SK-N-SH (cell line): ENCODE results near the gene C1QTNF3. TPM values are rescaled to one million over a fixed set of nuclear protein-coding genes. Genes with fewer than 3 reads are reported as not detected.

Experiments used
- CTCF ChIA-PET: fragments of 300-600, 350-600 bp; formaldehyde crosslinking; extraction: SDS; loops from one replicate; lab custom pipeline; 2021; lab: Yijun Ruan, JAX
- POLR2A ChIA-PET: fragments of 350-600 bp; sonication (Branson Sonifier 250); formaldehyde crosslinking; extraction: SDS; loops from one replicate; lab custom pipeline; 2020; ENCODE audit warnings: antibody characterized with exemption, inconsistent platforms; lab: Yijun Ruan, JAX
- DNase-seq: peaks from one replicate; pipeline ENCODE4 v3.0.0; 2012
- H2AFZ ChIP-seq: fragments of 200-600 bp; sonication (generic); 2 replicates; pipeline ENCODE4 v1.8.1; 2016; ENCODE audit warnings: antibody characterized with exemption, mild to moderate bottlenecking, low read depth
- H3F3A ChIP-seq: fragments of 200-600 bp; sonication (generic); replicated peaks from 2 replicates; pipeline ENCODE3; 2016; ENCODE audit warnings: antibody characterized with exemption, mild to moderate bottlenecking; ENCODE audit not compliant: insufficient read depth
- H3K27ac ChIP-seq, 2 experiments: fragments of 200-500 bp in 1 of 2; fragments of 200-600 bp in 1 of 2; sonication (Bioruptor generic) in 1 of 2; sonication (generic), shearing (Covaris generic) in 1 of 2; 2 replicates each; pipeline versions ENCODE4 v1.5.1 to v1.6.1; 2014 to 2016; ENCODE audit warnings: low read depth in 2 of 2, inconsistent platforms in 1 of 2, low read length in 1 of 2, mild to moderate bottlenecking in 1 of 2, mixed read lengths in 1 of 2
- H3K27me3 ChIP-seq: fragments of 200-600 bp; sonication (generic), shearing (Covaris generic); 2 replicates; pipeline ENCODE4 v1.6.1; 2016; ENCODE audit warnings: mixed run types; ENCODE audit not compliant: insufficient read depth
- H3K36me3 ChIP-seq, 2 experiments: fragments of 200-500 bp in 1 of 2; fragments of 200-600 bp in 1 of 2; sonication (Bioruptor generic) in 1 of 2; sonication (generic) in 1 of 2; replicated peaks in 1 of 2; 2 replicates each; pipeline versions ENCODE3 to v1.5.1; 2014 to 2016; ENCODE audit warnings: low read length in 1 of 2, mild to moderate bottlenecking in 1 of 2; ENCODE audit not compliant: insufficient read depth in 2 of 2, control insufficient read depth in 1 of 2
- H3K4me1 ChIP-seq, 2 experiments: fragments of 200-500 bp in 1 of 2; fragments of 200-600 bp in 1 of 2; sonication (Bioruptor generic) in 1 of 2; sonication (generic), shearing (Covaris generic) in 1 of 2; 2 replicates each; pipeline versions ENCODE4 v1.5.1 to v1.6.1; 2014 to 2016; ENCODE audit warnings: low read depth in 1 of 2, low read length in 1 of 2, mixed run types in 1 of 2; ENCODE audit not compliant: insufficient read depth in 2 of 2, control insufficient read depth in 1 of 2
- H3K4me2 ChIP-seq: fragments of 200-600 bp; sonication (generic), shearing (Covaris generic); 2 replicates; pipeline ENCODE4 v1.6.1; 2017; ENCODE audit warnings: mixed run types
- H3K4me3 ChIP-seq, 2 experiments: fragments of 200-500 bp in 1 of 2; fragments of 200-600 bp in 1 of 2; sonication (Bioruptor generic) in 1 of 2; sonication (generic), shearing (Covaris generic) in 1 of 2; 2 replicates each; pipeline versions ENCODE4 v1.5.1 to v1.8.1; 2014 to 2016; ENCODE audit warnings: low read depth in 2 of 2, inconsistent platforms in 1 of 2, low read length in 1 of 2, mild to moderate bottlenecking in 1 of 2, mixed read lengths in 1 of 2, moderate library complexity in 1 of 2
- H3K79me2 ChIP-seq: fragments of 200-600 bp; sonication (generic); 2 replicates; pipeline ENCODE4 v1.8.1; 2017; ENCODE audit warnings: mild to moderate bottlenecking; ENCODE audit not compliant: insufficient read depth
- H3K9ac ChIP-seq: fragments of 200-600 bp; sonication (generic); 2 replicates; pipeline ENCODE4 v1.6.1; 2017; ENCODE audit warnings: mixed run types
- H3K9me2 ChIP-seq: fragments of 200-600 bp; sonication (generic); 2 replicates; pipeline ENCODE4 v1.6.1; 2017; ENCODE audit warnings: mixed run types
- H3K9me3 ChIP-seq: fragments of 200-600 bp; sonication (generic); 2 replicates; pipeline ENCODE4 v1.6.1; 2017; ENCODE audit warnings: mixed run types, mild to moderate bottlenecking, moderate library complexity
- H4K20me1 ChIP-seq: fragments of 200-600 bp; sonication (generic); 2 replicates; pipeline ENCODE4 v1.6.1; 2017; ENCODE audit warnings: mild to moderate bottlenecking, mixed run types; ENCODE audit not compliant: insufficient read depth
- CHD2 ChIP-seq: fragments of 150-350 bp; IDR thresholded peaks from 2 replicates; pipeline ENCODE4 v1.6.1; 2018; ENCODE audit warnings: low read length; ENCODE audit not compliant: partially characterized antibody
- EP300 ChIP-seq, 2 experiments: IDR thresholded peaks; 2 replicates each; pipeline versions ENCODE4 v1.4.0 to v1.6.1; 2012; ENCODE audit warnings: borderline replicate concordance in 1 of 2, low read depth in 1 of 2, low read length in 1 of 2
- FOSL2 ChIP-seq: IDR thresholded peaks from 2 replicates; pipeline ENCODE4 v1.4.0; 2012; ENCODE audit warnings: low read depth, mild to moderate bottlenecking, moderate library complexity, borderline replicate concordance
- FOXM1 ChIP-seq: IDR thresholded peaks from 2 replicates; pipeline ENCODE4 v1.4.0; 2012; ENCODE audit warnings: low read depth, mild to moderate bottlenecking
- GABPA ChIP-seq: IDR thresholded peaks from 2 replicates; pipeline ENCODE4 v1.4.0; 2012; ENCODE audit warnings: low read depth, mild to moderate bottlenecking
- GATA2 ChIP-seq: sonication (generic); formaldehyde crosslinking; IDR thresholded peaks from 2 replicates; pipeline ENCODE4 v1.5.0; 2020; ENCODE audit warnings: mild to moderate bottlenecking, missing genetic modification reagents
- MEF2A ChIP-seq: IDR thresholded peaks from 2 replicates; pipeline ENCODE4 v1.4.0; 2012; ENCODE audit warnings: low read depth, borderline replicate concordance
- NFIC ChIP-seq: IDR thresholded peaks from 2 replicates; pipeline ENCODE4 v1.4.0; 2012; ENCODE audit warnings: borderline replicate concordance
- RCOR1 ChIP-seq: fragments of 150-350 bp; IDR thresholded peaks from 2 replicates; pipeline ENCODE4 v1.6.1; 2017; ENCODE audit warnings: antibody characterized with exemption, low read length
- RFX5 ChIP-seq: IDR thresholded peaks from 2 replicates; pipeline ENCODE4 v1.6.1; 2012; ENCODE audit warnings: mild to moderate bottlenecking, improper control_type of control experiment, low read length
- TCF12 ChIP-seq: IDR thresholded peaks from 2 replicates; pipeline ENCODE4 v1.4.0; 2012
- USF2 ChIP-seq: fragments of 150-350 bp; IDR thresholded peaks from 2 replicates; pipeline ENCODE4 v1.6.1; 2017; ENCODE audit warnings: antibody characterized with exemption, low read length, low read depth, borderline replicate concordance
- WGBS: methylation state at CpG from one replicate; pipeline ENCODE4 v1.1.6; 2017; ENCODE audit warnings: low lambda C conversion rate; 5-methylcytosine and 5-hydroxymethylcytosine counted together
- polyA plus RNA-seq, 3 experiments: library from polyadenylated mRNA; depleted of rRNA; stranded (reverse); fragments of >200 nt; gene quantifications; 2 replicates each; pipeline ENCODE4 v1.2.3, GENCODE V29; 2012

C1QTNF3 gene
- polyA plus RNA-seq, 1 of the 3 experiments (the other 2 are of a cell fraction): 1.5 TPM

GRCh38 chr5:34047774-34048572 lies 5.0 kb upstream of the C1QTNF3 start:
- no peak overlapping the region for H3K9ac ChIP-seq
- H3K79me2 ChIP-seq: no peaks in the 10 kb centered on the region
- no peak for TF ChIP-seq FOSL2
- no peak for TF ChIP-seq EP300 (IDR thresholded peaks at IDR 0.05; ENCODE audit: borderline replicate concordance in 1 of 2, low read depth in 1 of 2, low read length in 1 of 2)
- TF ChIP-seq RFX5: no peak
- H3K27ac ChIP-seq: no peak overlapping the region
- H3F3A ChIP-seq: peaks cover 6% of the 10 kb centered on the region
- no peak overlapping the region for H2AFZ ChIP-seq
- H3K4me2 ChIP-seq: no peak overlapping the region
- no peaks in the 10 kb centered on the region for H3K9me3 ChIP-seq
- H3K9me2 ChIP-seq: no peaks in the 10 kb centered on the region
- DNase-seq: no peak
- no peak overlapping the region for H3K4me3 ChIP-seq
- peaks cover 6% of the 10 kb centered on the region in 2 experiments for H3K36me3 ChIP-seq
- no peaks in the 10 kb centered on the region for H3K27me3 ChIP-seq
- peaks cover 0 to under 1% of the 10 kb centered on the region in 2 experiments; a peak in 2 of 4 replicates for H3K4me1 ChIP-seq
- ChIA-PET POLR2A (interaction anchor here (0.6 kb wide), 1 partner anchor 688 kb away, joined by 3 read pairs; no protein-coding TSS in a partner anchor), CTCF (interaction anchor here (1.1 kb wide), 1 partner anchor 51 kb away, joined by 4 read pairs; no protein-coding TSS in a partner anchor)
- H4K20me1 ChIP-seq: no peaks in the 10 kb centered on the region

GRCh38 chr5:34047143-34047542 lies 4.1 kb upstream of the C1QTNF3 start:
- H3K27ac ChIP-seq: no peak overlapping the region
- H3K9ac ChIP-seq: no peak overlapping the region
- no peaks in the 10 kb centered on the region for H3K4me1 ChIP-seq
- H3K9me3 ChIP-seq: no peaks in the 10 kb centered on the region
- no peak overlapping the region for H3K4me3 ChIP-seq
- no peaks in the 10 kb centered on the region for H4K20me1 ChIP-seq
- H3K27me3 ChIP-seq: no peaks in the 10 kb centered on the region
- H3K36me3 ChIP-seq: peaks cover 6% of the 10 kb centered on the region in 2 experiments
- no peak overlapping the region for H2AFZ ChIP-seq
- ChIA-PET CTCF (interaction anchor here (1.1 kb wide), 1 partner anchor 50 kb away, joined by 4 read pairs; no protein-coding TSS in a partner anchor), POLR2A (no interaction called here)
- WGBS: 66% methylated on average over 4 of the region's 4 CpGs
- no peaks in the 10 kb centered on the region for H3K79me2 ChIP-seq
- TF ChIP-seq USF2 (no peak), GATA2 (CRISPR knock-in tag) (no peak)
- no peaks in the 10 kb centered on the region for H3K9me2 ChIP-seq
- H3K4me2 ChIP-seq: no peak overlapping the region
- DNase-seq: no peak
- peaks cover 2% of the 10 kb centered on the region for H3F3A ChIP-seq

- no peaks in the 10 kb centered on the region for H4K20me1 ChIP-seq
- H2AFZ ChIP-seq: no peak overlapping the region
- ChIA-PET POLR2A (interaction anchor here (0.6 kb wide), 1 partner anchor 62 kb away, joined by 3 read pairs; no protein-coding TSS in a partner anchor), CTCF (no interaction called here)
- H3K27ac ChIP-seq: no peak overlapping the region
- peaks cover 5 to 6% of the 10 kb centered on the region in 2 experiments for H3K36me3 ChIP-seq
- no peaks in the 10 kb centered on the region for H3K9me3 ChIP-seq
- no peaks in the 10 kb centered on the region for H3K4me1 ChIP-seq
- no peaks in the 10 kb centered on the region for H3K9me2 ChIP-seq
- H3K27me3 ChIP-seq: no peaks in the 10 kb centered on the region
- H3K4me2 ChIP-seq: no peak overlapping the region
- DNase-seq: no peak
- TF ChIP-seq MEF2A (no peak), TCF12 (no peak), GABPA (no peak), CHD2 (no peak), FOXM1 (no peak), RCOR1 (no peak), NFIC (no peak)
- H3F3A ChIP-seq: no peaks in the 10 kb centered on the region
- H3K9ac ChIP-seq: no peak overlapping the region
- no peaks in the 10 kb centered on the region for H3K79me2 ChIP-seq
- H3K4me3 ChIP-seq: no peak overlapping the region
These were observed 3.0 kb upstream of the C1QTNF3 start for GRCh38 chr5:34045996-34046395.
